HG03354 (cell line): ENCODE measurements around the gene PCGF1.

Experiments used
- ATAC-seq: cut with Tn5 transposase; IDR thresholded peaks from one replicate; pipeline ENCODE4 v1.9.1; 2021; ENCODE audit warnings: mild to moderate bottlenecking; ENCODE audit not compliant: unreplicated experiment, poor library complexity, severe bottlenecking

PCGF1 gene

GRCh38 chr2:74538881-74539339, 31.4 kb upstream of the PCGF1 start:
- no peak for ATAC-seq

- ATAC-seq, result no peak
These were observed 29.6 kb upstream of the PCGF1 start for GRCh38 chr2:74537140-74537539.

DNA sequence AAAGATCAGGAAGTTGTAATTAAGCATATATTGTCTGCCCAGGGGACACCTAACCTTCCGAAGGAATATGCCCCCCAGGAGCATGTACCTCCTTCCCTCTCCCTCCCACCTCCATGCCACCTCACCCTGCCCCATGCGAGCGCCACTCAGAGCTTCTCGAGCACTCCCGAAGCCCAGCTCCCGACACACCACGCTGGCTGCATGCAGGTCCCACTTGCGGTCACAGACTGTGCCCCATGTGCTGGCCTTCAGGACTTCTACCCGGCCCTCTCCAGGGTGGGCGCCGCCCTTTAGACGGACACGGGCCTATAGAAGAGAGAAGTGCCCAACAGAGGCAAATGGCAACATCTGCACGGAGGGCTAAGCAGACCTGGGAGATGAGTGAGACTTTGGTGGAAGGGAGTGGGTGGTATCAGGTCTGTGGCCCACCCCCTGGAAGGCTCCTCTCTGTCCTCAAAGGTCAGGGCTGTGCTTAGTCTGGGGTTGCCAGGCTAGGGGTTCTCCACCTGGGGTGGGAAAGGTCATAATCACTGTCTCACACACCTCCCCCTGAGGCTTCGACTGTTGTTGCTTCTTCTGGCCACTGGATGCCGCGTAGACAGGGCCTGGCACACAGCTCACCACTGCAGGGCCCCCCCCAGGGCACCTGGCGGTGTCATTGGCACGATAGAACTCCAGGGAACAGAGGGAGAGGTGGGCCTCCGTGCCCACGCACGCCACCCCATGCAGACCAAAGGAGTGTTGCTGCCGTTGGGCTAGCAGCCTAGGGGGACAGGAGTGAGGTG, 28.9 kb upstream of the PCGF1 start:
- no peak for ATAC-seq

- ATAC-seq, result no peak
These were observed 28.0 kb upstream of the PCGF1 start for GRCh38 chr2:74535440-74535965.

DNA sequence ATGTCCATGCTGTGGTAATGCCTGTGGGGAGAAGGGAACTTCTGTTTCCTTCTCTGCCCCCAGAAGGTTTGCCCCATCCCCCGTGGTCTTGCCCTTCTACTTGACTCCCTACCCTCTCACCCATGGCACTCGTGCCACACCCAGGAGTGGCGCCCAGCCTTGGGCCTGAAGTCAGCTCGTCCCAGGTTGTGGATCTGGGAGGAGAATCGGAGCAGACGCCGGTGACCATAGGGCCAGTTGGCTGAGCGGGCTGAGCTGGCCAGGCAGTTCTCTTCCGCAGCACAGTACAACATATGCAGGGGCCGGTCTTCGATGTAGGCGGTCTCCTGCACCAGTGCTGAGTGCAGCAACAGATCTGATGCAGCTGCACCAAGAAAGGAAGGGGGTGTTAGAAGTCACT, 26.9 kb upstream of the PCGF1 start:
- ATAC-seq, result no peak

GRCh38 chr2:74533464-74533863, 26.0 kb upstream of the PCGF1 start:
- ATAC-seq, result no peak

- ATAC-seq, result no peak
These were observed 24.7 kb upstream of the PCGF1 start for GRCh38 chr2:74532222-74532621.

- no peak for ATAC-seq
These were observed 24.2 kb upstream of the PCGF1 start for GRCh38 chr2:74531666-74532065.

- peak; percentile 36 for ATAC-seq
These were observed 23.0 kb upstream of the PCGF1 start for GRCh38 chr2:74530239-74531187.

- peak; percentile 83 for ATAC-seq
These were observed 22.1 kb upstream of the PCGF1 start, which contains the start of the genes AUP1 and HTRA2 for GRCh38 chr2:74529357-74530238. TSS of gene AUP1 (minus strand) at chr2:74529706. CDS start at chr2:74529629, 77 bp downstream. TSS of gene HTRA2 (plus strand) at chr2:74529933. CDS start at chr2:74530007, 74 bp downstream.

DNA sequence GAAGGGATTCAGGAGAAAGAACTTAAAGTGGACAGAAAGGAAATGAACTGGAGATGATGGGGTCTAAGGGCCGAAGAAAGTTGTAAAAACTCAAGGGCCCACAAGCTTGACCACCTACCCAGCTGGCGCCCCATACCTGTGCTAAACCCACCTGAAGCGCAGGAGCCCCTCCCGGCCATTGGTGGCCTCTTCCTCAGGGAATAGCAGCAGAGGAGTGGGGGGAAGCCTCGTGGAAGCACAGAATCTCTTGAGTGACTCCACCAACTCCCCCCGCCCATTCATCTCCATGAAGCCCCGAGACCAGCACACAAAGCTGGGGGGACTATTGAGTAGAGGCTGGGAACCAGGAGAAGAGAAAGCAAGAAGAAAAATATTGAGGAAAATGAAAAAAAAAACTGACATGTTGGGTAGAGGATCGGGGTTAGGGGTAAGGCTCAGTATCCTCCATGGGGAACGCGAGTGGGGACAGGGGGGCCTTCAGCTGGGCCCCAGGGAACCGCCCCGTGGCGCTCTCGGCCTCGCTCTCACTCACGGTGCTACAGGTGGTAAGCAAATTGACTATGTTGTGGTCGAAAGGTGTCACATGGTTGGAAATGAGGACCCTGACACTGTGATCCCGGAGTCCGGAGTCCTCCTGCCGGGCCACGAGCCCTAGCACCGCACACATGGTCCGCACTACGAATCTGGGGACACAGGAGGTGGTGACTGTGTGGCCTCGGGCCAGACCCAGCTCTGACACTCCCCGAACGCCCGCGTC, 21.3 kb upstream of the PCGF1 start:
- ATAC-seq, result peak; percentile 15

GRCh38 chr2:74527741-74528140, 20.2 kb upstream of the PCGF1 start:
- no peak for ATAC-seq

DNA sequence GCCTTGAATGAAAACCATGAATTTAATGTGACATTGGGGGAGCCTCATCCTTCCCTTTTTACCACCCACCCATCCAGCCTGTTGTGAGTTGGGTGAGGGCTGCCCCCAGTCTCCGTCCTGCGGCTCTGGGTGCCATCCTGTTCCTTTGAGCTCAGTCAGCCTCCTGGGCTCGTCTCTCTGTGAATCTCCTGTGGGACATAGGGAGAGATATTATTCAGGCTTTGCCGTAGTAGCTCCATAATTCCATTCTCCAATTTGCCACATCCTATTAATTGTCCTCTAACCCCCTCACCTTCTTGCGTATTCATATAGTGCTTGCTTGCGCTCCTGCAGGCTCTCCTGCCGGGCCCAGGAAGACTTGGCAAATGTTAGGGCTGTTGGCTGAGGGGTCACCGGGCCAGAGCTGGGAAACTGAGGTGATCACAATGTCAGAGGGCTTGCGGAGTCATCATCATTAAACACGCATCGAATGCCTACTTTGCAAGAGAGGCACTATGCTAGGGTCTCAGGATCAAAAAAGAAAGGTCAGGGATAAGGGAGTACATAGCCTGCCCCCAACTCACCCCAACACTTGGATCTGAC, 19.2 kb upstream of the PCGF1 start:
- no peak for ATAC-seq

DNA sequence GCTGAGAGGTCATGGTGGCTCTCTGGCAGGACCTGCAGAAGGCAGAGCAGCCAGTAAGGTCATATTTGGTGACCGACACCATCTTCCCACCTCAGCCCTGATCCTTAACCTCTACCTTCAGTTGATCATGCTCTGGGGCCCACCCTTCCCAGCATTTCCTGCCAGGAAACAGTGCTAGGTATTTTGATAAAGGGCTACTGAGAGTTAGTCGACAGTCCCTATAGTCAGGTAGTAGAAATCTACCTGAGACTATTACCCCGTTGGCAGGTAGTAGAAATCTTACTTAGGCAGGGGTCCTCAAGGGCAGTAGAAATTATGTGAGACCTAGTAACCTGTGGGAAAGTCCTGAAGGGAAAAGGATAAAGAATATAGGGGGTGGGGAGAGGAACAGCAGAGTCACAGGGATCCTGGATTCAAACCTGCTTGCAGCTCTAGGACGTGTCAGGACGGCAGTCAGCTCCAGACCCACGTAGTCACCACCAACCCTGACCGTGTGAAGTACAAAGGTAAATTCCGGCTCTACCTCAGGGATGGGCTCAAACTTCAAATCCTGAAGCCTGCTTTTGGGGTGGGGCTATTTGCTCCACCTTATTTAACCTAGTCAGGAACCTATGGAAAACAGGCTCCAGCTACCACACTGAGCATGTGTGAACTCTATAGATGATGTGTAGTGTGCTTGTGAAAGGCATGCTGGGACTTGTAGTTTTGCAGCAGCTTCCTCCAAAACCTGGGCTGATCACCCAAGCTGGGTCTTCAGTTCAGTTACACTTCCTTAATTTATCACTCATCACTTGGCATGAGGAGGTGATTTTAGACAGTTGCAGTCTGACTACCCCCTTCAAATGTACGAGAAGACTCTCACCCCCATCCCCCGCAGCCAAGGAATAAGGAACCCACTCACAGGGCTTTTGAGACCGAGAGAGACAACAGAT, 18.5 kb upstream of the PCGF1 start, which contains the start of gene DQX1:
DQX1 (minus strand) TSS at position 515 of the 932 bp plus-strand sequence; CDS start at position 13, 502 bp downstream.
- no peak for ATAC-seq

GRCh38 chr2:74524955-74525716, 17.6 kb upstream of the PCGF1 start:
- ATAC-seq, result no peak

DNA sequence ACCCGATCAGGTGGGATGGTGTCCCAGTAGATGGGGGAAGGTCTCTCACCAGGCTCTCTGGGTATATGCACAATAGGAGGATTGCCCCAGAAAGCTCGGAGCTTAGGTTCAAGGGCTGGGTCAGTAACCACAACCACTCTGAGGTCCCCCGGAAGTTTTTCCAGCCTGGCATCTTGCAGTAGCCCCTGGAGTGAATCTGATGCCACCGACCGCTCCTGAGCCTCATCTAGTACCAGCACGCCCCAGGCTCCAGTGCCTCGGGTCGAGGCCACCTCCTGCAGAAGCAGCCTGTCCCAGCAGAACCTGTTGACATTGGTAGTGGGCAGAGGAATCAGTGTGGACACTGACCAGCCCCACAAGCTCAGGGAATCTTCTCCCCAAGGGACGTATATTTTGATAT, 16.5 kb upstream of the PCGF1 start:
- ATAC-seq, result no peak
